ENCODE results near the gene PHACTR2. TPM values are rescaled to one million over a fixed set of nuclear protein-coding genes. Genes with fewer than 3 reads are reported as not detected.
"Not testable (repeated sequence)": the region's sequence is repeated elsewhere in the genome, so short reads cannot be mapped to it uniquely, and the experiment has no call there.

Gene PHACTR2
- total RNA-seq, 8 experiments from 2014 or later = 1.5 to 38.0 (median 10.3) TPM

DNA sequence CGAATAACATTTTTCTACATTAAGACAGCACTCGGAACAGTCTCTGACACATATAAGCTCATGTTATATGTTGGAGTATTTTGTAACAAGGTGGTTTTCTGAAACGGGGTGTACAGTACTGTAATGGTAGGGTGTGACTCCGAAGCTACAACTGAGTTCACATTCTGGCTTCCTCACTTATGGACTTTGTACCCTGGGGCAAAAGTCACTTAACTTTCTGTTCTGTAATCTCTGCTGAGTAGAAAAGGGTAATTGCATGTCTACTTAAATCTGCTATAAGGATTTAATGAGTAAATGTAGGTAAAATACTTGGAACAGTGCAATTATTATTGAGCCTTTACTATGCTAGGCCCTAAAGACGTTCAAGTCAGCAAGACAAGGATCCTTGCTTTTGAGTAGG lies 160.6 kb downstream of the PHACTR2 start:
- ATAC-seq (replicated peaks in 6 of 8) = no peak
- no peak overlapping the region for H3K4me3 ChIP-seq
- in situ Hi-C loops (cut with MboI; ENCODE audit: low pct_unique_long_range_greater_than_20kb in 2 of 9, low sequenced_read_pairs in 9 of 9, unreplicated experiment in 9 of 9) = no loop called here
- no peak overlapping the region for H3K27ac ChIP-seq
- WGBS, 10 experiments = 63 to 96% (median 85%) methylated on average over 2 to 5 of the region's 5 CpGs; no CpG with 5 or more reads in 1 of the 10 experiments
- H3K4me1 ChIP-seq (replicated peaks in 1 of 2) = peaks cover 6 to 8% of the 10 kb centered on the region in 2 donors

DNA sequence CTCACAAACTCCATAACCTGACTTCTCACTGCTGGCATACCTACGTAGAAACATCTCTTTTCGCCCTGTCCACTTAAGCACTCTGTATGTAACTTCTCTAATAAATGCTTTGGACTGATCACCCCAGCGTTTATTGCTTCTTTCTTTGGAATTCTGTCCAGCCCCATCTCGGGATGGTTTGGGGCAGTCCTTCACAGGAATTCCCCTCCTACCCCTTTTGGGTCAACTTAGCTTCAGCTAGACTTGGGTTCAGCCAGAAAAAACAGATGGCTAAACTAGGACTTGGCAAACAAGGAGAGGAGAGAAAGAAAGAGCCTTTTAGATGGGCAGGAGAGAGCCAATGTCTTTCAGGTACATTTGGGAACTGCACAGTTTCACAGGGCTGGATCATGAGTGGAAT lies 161.4 kb downstream of the PHACTR2 start:
- Histone ChIP-seq H3K4me1 (replicated peaks in 1 of 2) (peaks cover 6 to 9% of the 10 kb centered on the region in 2 donors), H3K27ac (no peak overlapping the region), H3K4me3 (no peak overlapping the region)
- ATAC-seq (replicated peaks in 6 of 8) = no peak
- in situ Hi-C loops (cut with MboI; ENCODE audit: low pct_unique_long_range_greater_than_20kb in 2 of 9, low sequenced_read_pairs in 9 of 9, unreplicated experiment in 9 of 9) = no loop called here
- 37 to 100% (median 82%) methylated on average over 1 to 4 of the region's 4 CpGs; no CpG with 5 or more reads in 2 of the 10 experiments for WGBS, 10 experiments

- in situ Hi-C loops (cut with MboI; ENCODE audit: low pct_unique_long_range_greater_than_20kb in 2 of 9, low sequenced_read_pairs in 9 of 9, unreplicated experiment in 9 of 9) = no loop called here
- no peak overlapping the region for H3K27ac ChIP-seq
- 80 to 100% (median 100%) methylated on average over 1 to 6 of the region's 6 CpGs for WGBS, 10 experiments
- H3K4me1 ChIP-seq (replicated peaks in 1 of 2) = peaks cover 10 to 14% of the 10 kb centered on the region in 2 donors
- ATAC-seq (replicated peaks in 6 of 8) = no peak
- no peak overlapping the region for H3K4me3 ChIP-seq
Observed at GRCh38 chr6:143840595-143841265, 163.0 kb downstream of the PHACTR2 start.

GRCh38 chr6:143842461-143842901 lies 164.7 kb downstream of the PHACTR2 start:
- WGBS, 10 experiments = 0 to 80% (median 32%) methylated on average over 1 to 7 of the region's 7 CpGs; no CpG with 5 or more reads in 1 of the 10 experiments
- H3K4me1 ChIP-seq (replicated peaks in 1 of 2) = peaks cover 10 to 14% of the 10 kb centered on the region in 2 donors
- peak overlapping the region; percentile 88 to 92 for H3K27ac ChIP-seq
- ATAC-seq (replicated peaks in 6 of 8) = peak in 2 of 8 experiments; percentile 47 to 55
- peak overlapping the region; percentile 52 to 86 (median 64) for H3K4me3 ChIP-seq
- in situ Hi-C loops (cut with MboI; ENCODE audit: low pct_unique_long_range_greater_than_20kb in 2 of 9, low sequenced_read_pairs in 9 of 9, unreplicated experiment in 9 of 9) = no loop called here

DNA sequence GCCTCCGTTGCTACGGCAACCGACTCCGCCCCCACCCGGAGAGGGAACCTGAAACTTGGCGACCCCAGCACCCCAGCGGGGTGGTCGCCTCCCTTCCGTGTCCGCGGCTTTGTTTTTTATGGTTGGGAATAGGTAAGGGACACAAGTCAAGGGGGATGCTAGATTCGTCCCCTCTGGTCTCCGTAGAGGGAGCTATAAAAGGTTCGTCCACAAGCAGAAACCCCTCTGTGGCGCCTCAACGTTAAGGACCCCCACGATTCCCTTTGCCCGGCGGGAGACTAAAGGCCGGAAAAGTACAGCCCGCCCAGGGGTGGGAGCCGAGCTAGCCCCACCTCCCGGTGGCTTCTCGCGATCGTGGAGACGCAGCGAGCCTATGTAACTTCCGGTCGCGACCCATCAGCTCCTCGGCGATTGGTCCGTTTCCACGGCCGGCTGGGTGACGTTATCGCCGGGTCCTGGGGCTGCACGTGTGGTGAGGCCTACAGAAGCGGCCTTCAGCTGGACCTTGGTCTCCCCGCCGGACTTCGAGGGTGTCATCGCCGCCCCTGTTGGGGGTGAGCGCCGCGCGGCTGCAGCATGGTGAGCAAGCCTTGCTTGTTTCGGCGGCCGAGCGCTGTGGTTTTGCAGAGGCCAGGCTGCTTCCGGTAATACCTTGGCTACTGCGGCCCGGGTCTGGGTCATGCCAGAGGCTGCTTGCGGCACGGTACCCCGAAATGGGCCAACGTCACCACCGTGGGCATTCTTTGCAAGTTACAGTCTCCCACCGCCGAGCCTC lies 165.3 kb downstream of the PHACTR2 start, which contains the start of gene LTV1:
TSS of gene LTV1 (plus strand) at position 437 of the 775 bp plus-strand sequence. CDS start at position 577, 140 bp downstream.
- 0 to 2% (median 0%) methylated on average over 7 to 25 of the region's 64 CpGs; no CpG with 5 or more reads in 4 of the 10 experiments for WGBS, 10 experiments
- H3K4me1 ChIP-seq (replicated peaks in 1 of 2) = peaks cover 10 to 14% of the 10 kb centered on the region in 2 donors
- ATAC-seq (replicated peaks in 6 of 8) = peak; percentile 97 to 99 (median 97)
- H3K4me3 ChIP-seq = peak within 1 kb of the TSS; percentile 52 to 86 (median 64)
- in situ Hi-C loops (cut with MboI; ENCODE audit: low pct_unique_long_range_greater_than_20kb in 2 of 9, low sequenced_read_pairs in 9 of 9, unreplicated experiment in 9 of 9) = no loop called here
- peak within 1 kb of the TSS; percentile 88 to 92 for H3K27ac ChIP-seq

GRCh38 chr6:143843677-143843999 lies 165.9 kb downstream of the PHACTR2 start:
- in situ Hi-C loops (cut with MboI; ENCODE audit: low pct_unique_long_range_greater_than_20kb in 2 of 9, low sequenced_read_pairs in 9 of 9, unreplicated experiment in 9 of 9) = no loop called here
- 0 to 7% (median 0%) methylated on average over 1 to 8 of the region's 9 CpGs; no CpG with 5 or more reads in 2 of the 10 experiments for WGBS, 10 experiments
- Histone ChIP-seq H3K4me3 (peak overlapping the region; percentile 52 to 86 (median 64)), H3K27ac (peak overlapping the region; percentile 88 to 92), H3K4me1 (replicated peaks in 1 of 2) (peaks cover 10 to 14% of the 10 kb centered on the region in 2 donors)
- peak in 1 of 8 experiments; percentile 10 for ATAC-seq (replicated peaks in 6 of 8)

- H3K27ac ChIP-seq = peak overlapping the region; percentile 88 to 92
- 0 to 35% (median 13%) methylated on average over 1 to 4 of the region's 4 CpGs; no CpG with 5 or more reads in 2 of the 10 experiments for WGBS, 10 experiments
- H3K4me3 ChIP-seq = peak overlapping the region; percentile 52 to 86 (median 64)
- in situ Hi-C loops (cut with MboI; ENCODE audit: low pct_unique_long_range_greater_than_20kb in 2 of 9, low sequenced_read_pairs in 9 of 9, unreplicated experiment in 9 of 9) = no loop called here
- H3K4me1 ChIP-seq (replicated peaks in 1 of 2) = peaks cover 10 to 14% of the 10 kb centered on the region in 2 donors
- ATAC-seq (replicated peaks in 6 of 8) = no peak
Observed at GRCh38 chr6:143844006-143844405, 166.2 kb downstream of the PHACTR2 start.

DNA sequence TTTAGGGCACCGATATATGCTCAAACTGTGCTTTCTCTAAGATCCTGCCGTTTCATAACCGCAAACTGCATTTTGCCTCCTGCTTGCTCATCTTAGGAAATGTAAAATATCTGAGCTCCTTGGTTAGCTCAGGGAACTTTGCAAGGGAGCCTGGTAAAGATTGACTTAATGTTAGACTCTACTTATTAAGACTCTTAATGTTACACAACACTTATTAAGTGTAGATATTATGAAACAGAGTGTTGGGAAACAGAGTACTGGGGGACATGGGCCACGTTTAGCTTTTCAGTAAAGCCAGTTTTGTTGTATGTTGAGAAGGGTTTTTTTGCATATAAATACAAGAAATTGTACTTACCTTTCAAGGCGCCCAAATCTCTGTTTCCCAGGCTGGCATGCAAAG lies 167.3 kb downstream of the PHACTR2 start:
- Histone ChIP-seq H3K27ac (no peak overlapping the region), H3K4me1 (replicated peaks in 1 of 2) (peaks cover 10 to 14% of the 10 kb centered on the region in 2 donors), H3K4me3 (no peak overlapping the region)
- in situ Hi-C loops (cut with MboI; ENCODE audit: low pct_unique_long_range_greater_than_20kb in 2 of 9, low sequenced_read_pairs in 9 of 9, unreplicated experiment in 9 of 9) = no loop called here
- no peak for ATAC-seq (replicated peaks in 6 of 8)
- WGBS, 10 experiments = 61 to 100% (median 84%) methylated on average over 3 to 5 of the region's 5 CpGs; no CpG with 5 or more reads in 2 of the 10 experiments

DNA sequence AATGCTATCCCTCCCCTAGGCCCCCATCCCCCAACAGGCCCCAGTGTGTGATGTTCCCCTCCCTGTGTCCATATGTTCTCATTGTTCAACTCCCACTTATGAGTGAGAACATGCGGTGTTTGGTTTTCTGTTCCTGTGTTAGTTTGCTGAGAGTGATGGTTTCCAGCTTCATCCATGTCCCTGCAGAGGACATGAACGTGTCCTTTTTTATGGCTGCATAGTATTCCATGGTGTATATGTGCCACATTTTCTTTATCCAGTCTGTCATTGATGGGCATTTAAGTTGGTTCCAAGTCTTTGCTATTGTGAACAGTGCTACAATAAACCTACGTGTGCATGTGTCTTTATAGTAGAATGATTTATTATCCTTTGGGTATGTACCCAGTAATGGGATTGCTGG lies 173.9 kb downstream of the PHACTR2 start:
- H3K4me3 ChIP-seq; in situ Hi-C loops (cut with MboI; ENCODE audit: low pct_unique_long_range_greater_than_20kb in 2 of 9, low sequenced_read_pairs in 9 of 9, unreplicated experiment in 9 of 9); H3K27ac ChIP-seq; ATAC-seq (replicated peaks in 6 of 8); H3K4me1 ChIP-seq (replicated peaks in 1 of 2): not testable (repeated sequence)
- 80 to 100% (median 100%) methylated on average over 1 of the region's 3 CpGs; no CpG with 5 or more reads in 5 of the 10 experiments for WGBS, 10 experiments

GRCh38 chr6:143855057-143855456 lies 177.3 kb downstream of the PHACTR2 start:
- WGBS, 10 experiments = 78 to 100% (median 100%) methylated on average over 1 of the region's 1 CpG; no CpG with 5 or more reads in 3 of the 10 experiments
- H3K4me1 ChIP-seq (replicated peaks in 1 of 2); ATAC-seq (replicated peaks in 6 of 8); H3K4me3 ChIP-seq; H3K27ac ChIP-seq; in situ Hi-C loops (cut with MboI; ENCODE audit: low pct_unique_long_range_greater_than_20kb in 2 of 9, low sequenced_read_pairs in 9 of 9, unreplicated experiment in 9 of 9): not testable (repeated sequence)

- H3K27ac ChIP-seq; in situ Hi-C loops (cut with MboI; ENCODE audit: low pct_unique_long_range_greater_than_20kb in 2 of 9, low sequenced_read_pairs in 9 of 9, unreplicated experiment in 9 of 9); H3K4me1 ChIP-seq (replicated peaks in 1 of 2); ATAC-seq (replicated peaks in 6 of 8); H3K4me3 ChIP-seq: not testable (repeated sequence)
- WGBS, 10 experiments = 86 to 100% (median 100%) methylated on average over 1 to 5 of the region's 6 CpGs; no CpG with 5 or more reads in 5 of the 10 experiments
Observed at GRCh38 chr6:143856762-143857161, 179.0 kb downstream of the PHACTR2 start.

DNA sequence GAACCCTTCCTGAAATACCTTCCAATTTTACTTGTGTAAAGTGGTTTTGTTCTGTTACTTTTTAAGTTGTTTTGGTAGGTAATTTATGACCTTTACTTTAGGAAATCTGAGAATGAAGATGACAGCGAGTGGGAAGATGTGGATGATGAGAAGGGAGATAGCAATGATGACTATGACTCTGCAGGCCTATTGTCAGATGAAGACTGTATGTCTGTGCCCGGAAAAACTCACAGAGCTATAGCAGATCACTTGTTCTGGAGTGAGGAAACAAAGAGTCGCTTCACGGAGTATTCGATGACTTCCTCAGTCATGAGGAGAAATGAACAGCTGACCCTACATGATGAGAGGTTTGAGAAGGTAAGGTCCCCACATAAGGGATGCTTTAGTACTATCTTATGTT lies 179.9 kb downstream of the PHACTR2 start:
- no peak overlapping the region for H3K4me3 ChIP-seq
- no peaks in the 10 kb centered on the region for H3K4me1 ChIP-seq (replicated peaks in 1 of 2)
- 77 to 100% (median 99%) methylated on average over 1 to 5 of the region's 5 CpGs for WGBS, 10 experiments
- ATAC-seq (replicated peaks in 6 of 8) = no peak
- no peak overlapping the region for H3K27ac ChIP-seq
- in situ Hi-C loops (cut with MboI; ENCODE audit: low pct_unique_long_range_greater_than_20kb in 2 of 9, low sequenced_read_pairs in 9 of 9, unreplicated experiment in 9 of 9) = no loop called here

Measured in motor neuron (in vitro differentiated cells).